Ascending aorta (tissue), 2 donors: ENCODE data around the gene ADGRG2. TPM values are rescaled to one million over a fixed set of nuclear protein-coding genes. Genes with fewer than 3 reads are reported as not detected.

Experiments used
- DNase-seq, 2 donors: peaks; one replicate each; pipeline ENCODE4 v3.0.0-alpha.2; 2019; ENCODE audit warnings: low spot score in 2 of 2
- H3K27ac ChIP-seq, 2 donors: fragments of 200-600 bp; sonication (generic); one replicate each; pipeline ENCODE4 v1.5.1; 2016 to 2017; ENCODE audit warnings: mild to moderate bottlenecking in 1 of 2
- H3K27me3 ChIP-seq: fragments of 200-600 bp; sonication (generic); one replicate; pipeline ENCODE4 v1.5.1; 2017
- H3K36me3 ChIP-seq, 2 donors: fragments of 200-600 bp; sonication (generic); one replicate each; pipeline ENCODE4 v1.5.1; 2016
- H3K4me1 ChIP-seq, 2 donors: fragments of 200-600 bp; sonication (generic); one replicate each; pipeline ENCODE4 v1.5.1; 2016 to 2017; ENCODE audit warnings: mild to moderate bottlenecking in 1 of 2
- H3K4me3 ChIP-seq, 2 donors: fragments of 200-600 bp; sonication (generic); one replicate each; pipeline ENCODE4 v1.5.1; 2016 to 2017; ENCODE audit warnings: mild to moderate bottlenecking in 1 of 2
- H3K9me3 ChIP-seq, 2 donors: fragments of 200-600 bp; sonication (generic); one replicate each; pipeline ENCODE4 v1.5.1; 2016
- CTCF ChIP-seq, 3 experiments: fragments of 200-600 bp in 2 of 3; fragments of 450-650 bp in 1 of 3; sonication (generic) in 2 of 3; IDR thresholded peaks; one replicate each; pipeline ENCODE4 v1.5.1; 2016 to 2019; ENCODE audit warnings: antibody characterized with exemption in 3 of 3, mild to moderate bottlenecking in 1 of 3, moderate library complexity in 1 of 3
- intact Hi-C: fragments of 100-400 bp; cut with DNase I; formaldehyde crosslinking; loops from one replicate; pipeline ENCODE4 v1.15.1; 2023
- total RNA-seq: library from RNA; depleted of rRNA; stranded (reverse); fragments of >200 nt; gene quantifications from one replicate; pipeline ENCODE4 v1.1.0, GENCODE V29; 2016

ADGRG2 gene
- total RNA-seq, 1 donor from 2014 or later = 4.3 TPM

GRCh38 chrX:18966624-18967023 is 155.6 kb downstream of the ADGRG2 start:
- no peaks in the 10 kb centered on the region for H3K9me3 ChIP-seq
- TF ChIP-seq CTCF (IDR thresholded peaks at IDR 0.05) = no peak
- intact Hi-C loops = no loop called here
- H3K4me1 ChIP-seq = no peaks in the 10 kb centered on the region
- H3K27me3 ChIP-seq = no peaks in the 10 kb centered on the region
- H3K27ac ChIP-seq = no peak overlapping the region
- no peak overlapping the region for H3K4me3 ChIP-seq
- no peak for DNase-seq
- no peaks in the 10 kb centered on the region for H3K36me3 ChIP-seq

- no peaks in the 10 kb centered on the region for H3K27me3 ChIP-seq
- intact Hi-C loops = no loop called here
- TF ChIP-seq CTCF (IDR thresholded peaks at IDR 0.05) = no peak
These were observed 157.4 kb downstream of the ADGRG2 start for GRCh38 chrX:18964901-18965300.

GRCh38 chrX:18964026-18964425 is 158.2 kb downstream of the ADGRG2 start:
- H3K36me3 ChIP-seq = no peaks in the 10 kb centered on the region
- no peak for DNase-seq
- H3K4me1 ChIP-seq = no peaks in the 10 kb centered on the region
- H3K27me3 ChIP-seq = no peaks in the 10 kb centered on the region
- no peak for TF ChIP-seq CTCF (IDR thresholded peaks at IDR 0.05)
- H3K4me3 ChIP-seq = no peak overlapping the region
- H3K9me3 ChIP-seq = no peaks in the 10 kb centered on the region
- no peak overlapping the region for H3K27ac ChIP-seq
- intact Hi-C loops = no loop called here

More at GRCh38 chrX:18964901-18965300, 157.4 kb downstream of the ADGRG2 start:
- DNase-seq = no peak
- Histone ChIP-seq H3K4me3 (no peak overlapping the region), H3K27ac (no peak overlapping the region), H3K36me3 (no peaks in the 10 kb centered on the region), H3K4me1 (no peaks in the 10 kb centered on the region), H3K9me3 (no peaks in the 10 kb centered on the region)

GRCh38 chrX:18962329-18962728 is 159.9 kb downstream of the ADGRG2 start:
- no peaks in the 10 kb centered on the region for H3K36me3 ChIP-seq
- TF ChIP-seq CTCF (IDR thresholded peaks at IDR 0.05) = no peak
- H3K9me3 ChIP-seq = no peaks in the 10 kb centered on the region
- no peak for DNase-seq
- no peaks in the 10 kb centered on the region for H3K27me3 ChIP-seq
- no peaks in the 10 kb centered on the region for H3K4me1 ChIP-seq
- no peak overlapping the region for H3K4me3 ChIP-seq
- intact Hi-C loops = no loop called here
- H3K27ac ChIP-seq = no peak overlapping the region

GRCh38 chrX:18961686-18962085 is 160.6 kb downstream of the ADGRG2 start:
- TF ChIP-seq CTCF (IDR thresholded peaks at IDR 0.05) = no peak

More at GRCh38 chrX:18961686-18962085, 160.6 kb downstream of the ADGRG2 start:
- no peak overlapping the region for H3K4me3 ChIP-seq
- no peak for DNase-seq
- H3K9me3 ChIP-seq = no peaks in the 10 kb centered on the region
- H3K4me1 ChIP-seq = no peaks in the 10 kb centered on the region
- intact Hi-C loops = no loop called here
- no peaks in the 10 kb centered on the region for H3K36me3 ChIP-seq
- H3K27me3 ChIP-seq = no peaks in the 10 kb centered on the region
- H3K27ac ChIP-seq = no peak overlapping the region
